NCI-H774 (cell line): Measurements from ENCODE around the gene CKMT2.

Source experiments
- DNase-seq: peaks from one replicate; lab custom pipeline; 2025; lab: John Stamatoyannopoulos, UW

The CKMT2 gene

GRCh38 chr5:81308836-81309235 lies 75.7 kb downstream of the CKMT2 start:
- DNase-seq, result no peak

- DNase-seq, result no peak
These were observed 77.4 kb downstream of the CKMT2 start for GRCh38 chr5:81310402-81311063.

DNA sequence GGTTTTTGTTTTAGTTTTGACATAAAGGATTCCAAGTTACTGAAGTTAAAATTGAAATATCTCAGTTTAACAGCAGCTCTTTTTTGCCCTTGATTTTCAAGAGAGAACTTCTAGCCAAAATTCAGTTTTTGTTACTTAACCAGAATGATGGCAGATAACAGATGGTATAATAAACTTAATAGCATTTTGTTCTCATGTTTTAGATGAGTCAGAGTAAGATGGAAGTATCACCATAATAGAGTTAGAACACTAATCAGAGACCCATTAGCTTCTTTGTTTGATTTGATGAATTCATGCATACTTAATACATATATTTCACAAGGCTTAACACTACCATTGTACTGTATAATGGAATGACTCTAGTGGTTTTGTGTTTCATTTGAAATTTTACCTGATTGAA lies 80.2 kb downstream of the CKMT2 start:
- no peak for DNase-seq

DNA sequence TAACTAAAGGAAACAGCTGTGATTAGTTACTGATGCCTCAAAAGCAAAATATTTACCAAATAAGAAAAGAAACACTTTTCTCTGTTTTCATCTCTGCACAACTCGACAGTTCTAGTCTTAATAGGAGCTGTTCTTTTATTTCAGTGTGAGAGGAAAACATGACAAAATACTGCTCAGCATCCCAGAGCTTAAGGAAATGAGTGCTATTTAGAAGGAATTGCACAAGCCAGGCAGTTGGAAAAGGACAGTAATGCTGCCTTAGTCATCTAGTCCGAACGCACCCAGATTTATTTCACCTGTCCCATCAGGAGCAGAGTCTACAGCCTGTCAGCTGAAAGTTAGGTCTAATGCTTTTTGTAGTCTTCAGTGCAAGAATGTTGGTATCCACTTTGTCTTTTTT lies 80.6 kb downstream of the CKMT2 start:
- DNase-seq, result no peak

DNA sequence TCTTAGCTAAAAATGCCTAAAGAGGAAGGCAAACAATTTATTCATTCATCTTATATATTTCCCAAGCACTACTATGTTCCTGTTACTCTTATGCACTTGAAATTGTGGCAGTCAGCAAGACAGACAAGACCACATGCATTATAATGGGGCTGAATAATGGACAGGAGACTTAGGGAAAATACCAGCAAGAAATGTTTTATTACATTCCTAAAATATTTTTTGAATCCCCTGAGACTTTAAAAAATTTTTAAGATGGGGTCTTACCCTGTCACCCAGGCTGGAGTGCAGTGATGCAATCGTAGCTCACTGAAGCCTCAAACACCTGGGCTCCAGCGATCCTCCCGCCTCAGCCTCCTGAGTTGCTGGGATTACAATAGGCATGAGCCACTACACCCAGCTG lies 81.5 kb downstream of the CKMT2 start:
- DNase-seq, result no peak

DNA sequence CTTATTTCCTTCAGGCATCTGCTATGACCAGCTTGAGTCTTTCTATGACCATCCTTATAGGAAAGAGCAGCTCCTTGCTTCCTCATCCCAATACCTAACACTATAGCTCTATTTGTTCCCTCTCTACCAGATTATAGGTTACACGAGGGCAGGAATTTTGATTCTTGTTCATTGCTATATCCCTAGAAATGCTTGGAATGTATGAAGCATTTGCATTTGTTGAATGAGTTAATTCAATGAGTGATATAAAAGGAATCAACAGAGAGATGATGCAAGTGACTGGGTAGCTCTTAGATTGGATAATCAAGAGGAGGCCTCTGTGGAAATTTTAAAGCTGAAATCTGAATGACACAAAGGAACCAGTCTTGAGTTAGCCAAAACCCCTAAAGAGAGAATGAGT lies 82.2 kb downstream of the CKMT2 start:
- DNase-seq, result no peak

DNA sequence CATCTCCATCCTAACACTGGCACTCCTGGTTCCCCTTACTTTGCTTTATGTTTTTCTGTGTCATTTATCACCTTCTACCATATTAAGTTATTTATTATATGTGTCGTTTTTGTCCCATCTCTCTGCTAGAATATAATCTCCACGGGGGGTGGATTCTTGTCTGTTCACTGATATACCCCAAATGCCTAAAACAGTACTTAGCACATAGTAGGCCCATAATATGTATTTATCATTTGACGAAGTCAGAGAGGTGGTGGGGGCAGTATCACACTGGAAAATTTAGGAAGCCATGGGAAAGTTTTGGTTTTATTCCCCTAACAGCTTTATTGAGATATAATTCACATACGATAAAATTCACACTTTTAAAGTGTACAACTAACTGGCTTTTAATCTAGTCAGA lies 82.7 kb downstream of the CKMT2 start:
- DNase-seq, result no peak
